Activated T-cell treated with anti-CD3 and anti-CD28 coated beads, Interleukin-2, amount 50 U/mL, for 24 hours (primary cell): ENCODE results near the gene OTUD5.
"Not testable (repeated sequence)": the region's sequence is repeated elsewhere in the genome, so short reads cannot be mapped to it uniquely, and the experiment has no call there.

Experiments used
- DNase-seq: peaks from one replicate; pipeline ENCODE4 v3.0.0-alpha.2; 2020
- H3K27ac Mint-ChIP-seq: 2 replicates; pipeline ENCODE4 v1.8.0; 2020; ENCODE audit warnings: mild to moderate bottlenecking, mixed read lengths
- H3K27me3 Mint-ChIP-seq: 2 replicates; pipeline ENCODE4 v1.8.0; 2020; ENCODE audit warnings: mixed read lengths
- H3K36me3 Mint-ChIP-seq: 2 replicates; pipeline ENCODE4 v1.8.0; 2020; ENCODE audit warnings: low read depth, mixed read lengths
- H3K4me1 Mint-ChIP-seq: 2 replicates; pipeline ENCODE4 v1.8.0; 2020; ENCODE audit warnings: low read depth, mixed read lengths
- H3K4me3 Mint-ChIP-seq: 2 replicates; pipeline ENCODE4 v1.8.0; 2020; ENCODE audit warnings: mild to moderate bottlenecking, moderate library complexity, mixed read lengths
- H3K9me3 Mint-ChIP-seq: 2 replicates; pipeline ENCODE4 v1.8.0; 2020; ENCODE audit warnings: mixed read lengths

OTUD5 gene

DNA sequence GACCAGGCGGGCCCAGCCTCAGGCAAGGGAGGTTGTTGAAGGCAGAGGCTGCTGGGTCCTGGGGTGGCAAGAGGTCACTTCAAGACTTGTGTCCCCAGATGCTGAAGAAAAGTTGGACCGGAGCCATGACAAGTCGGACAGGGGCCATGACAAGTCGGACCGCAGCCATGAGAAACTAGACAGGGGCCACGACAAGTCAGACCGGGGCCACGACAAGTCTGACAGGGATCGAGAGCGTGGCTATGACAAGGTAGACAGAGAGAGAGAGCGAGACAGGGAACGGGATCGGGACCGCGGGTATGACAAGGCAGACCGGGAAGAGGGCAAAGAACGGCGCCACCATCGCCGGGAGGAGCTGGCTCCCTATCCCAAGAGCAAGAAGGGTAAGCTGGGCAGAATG, 55.3 kb downstream of the OTUD5 start:
- Mint-ChIP-seq H3K36me3 (peaks cover 72% of the 10 kb centered on the region), H3K4me3 (no peak overlapping the region), H3K27me3 (peaks cover 19% of the 10 kb centered on the region), H3K4me1 (peaks cover 9% of the 10 kb centered on the region), H3K9me3 (no peaks in the 10 kb centered on the region), H3K27ac (peak overlapping the region; percentile 44)
- no peak for DNase-seq

DNA sequence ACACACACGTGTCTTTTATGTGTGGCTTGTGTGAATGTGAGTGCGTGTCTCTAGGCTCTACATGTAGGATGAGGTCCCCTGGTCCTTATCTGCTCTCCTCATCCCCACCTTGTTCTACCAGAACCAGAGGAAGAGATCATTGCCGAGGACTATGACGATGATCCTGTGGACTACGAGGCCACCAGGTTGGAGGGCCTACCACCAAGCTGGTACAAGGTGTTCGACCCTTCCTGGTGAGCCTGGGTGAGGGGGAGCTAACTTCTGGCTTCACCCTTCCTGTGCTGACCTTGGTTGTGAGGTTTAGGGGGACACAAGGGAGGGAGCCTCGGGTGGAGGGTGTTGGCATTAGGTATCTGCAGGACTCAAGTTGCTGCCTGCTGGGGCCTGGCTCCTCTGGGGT, 56.3 kb downstream of the OTUD5 start:
- Mint-ChIP-seq H3K27ac (peak overlapping the region; percentile 50), H3K4me3 (no peak overlapping the region), H3K27me3 (peaks cover 19% of the 10 kb centered on the region), H3K9me3 (no peaks in the 10 kb centered on the region), H3K36me3 (peaks cover 77% of the 10 kb centered on the region), H3K4me1 (peaks cover 18% of the 10 kb centered on the region)
- DNase-seq = no peak

DNA sequence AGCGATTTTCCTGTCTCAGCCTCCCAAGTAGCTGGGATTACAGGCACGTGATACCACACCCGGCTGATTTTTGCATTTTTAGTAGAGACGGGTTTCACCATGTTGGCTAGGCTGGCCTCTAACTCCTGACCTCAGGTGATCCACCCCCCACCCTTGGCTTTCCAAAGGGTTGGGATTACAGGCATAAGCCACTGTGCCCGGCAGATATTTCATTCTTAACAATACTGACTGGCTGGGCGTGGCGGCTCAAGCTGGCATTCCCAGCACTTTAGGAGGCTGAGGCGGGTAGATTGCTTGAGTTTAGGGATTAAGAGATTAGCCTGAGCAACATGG, 58.4 kb downstream of the OTUD5 start:
- DNase-seq = no peak
- peaks cover 17% of the 10 kb centered on the region for H3K27me3 Mint-ChIP-seq
- no peaks in the 10 kb centered on the region for H3K9me3 Mint-ChIP-seq
- peaks cover 23% of the 10 kb centered on the region for H3K4me1 Mint-ChIP-seq
- peak overlapping the region; percentile 82 for H3K4me3 Mint-ChIP-seq
- H3K36me3 Mint-ChIP-seq = peaks cover 67% of the 10 kb centered on the region
- H3K27ac Mint-ChIP-seq = peak overlapping the region; percentile 93

DNA sequence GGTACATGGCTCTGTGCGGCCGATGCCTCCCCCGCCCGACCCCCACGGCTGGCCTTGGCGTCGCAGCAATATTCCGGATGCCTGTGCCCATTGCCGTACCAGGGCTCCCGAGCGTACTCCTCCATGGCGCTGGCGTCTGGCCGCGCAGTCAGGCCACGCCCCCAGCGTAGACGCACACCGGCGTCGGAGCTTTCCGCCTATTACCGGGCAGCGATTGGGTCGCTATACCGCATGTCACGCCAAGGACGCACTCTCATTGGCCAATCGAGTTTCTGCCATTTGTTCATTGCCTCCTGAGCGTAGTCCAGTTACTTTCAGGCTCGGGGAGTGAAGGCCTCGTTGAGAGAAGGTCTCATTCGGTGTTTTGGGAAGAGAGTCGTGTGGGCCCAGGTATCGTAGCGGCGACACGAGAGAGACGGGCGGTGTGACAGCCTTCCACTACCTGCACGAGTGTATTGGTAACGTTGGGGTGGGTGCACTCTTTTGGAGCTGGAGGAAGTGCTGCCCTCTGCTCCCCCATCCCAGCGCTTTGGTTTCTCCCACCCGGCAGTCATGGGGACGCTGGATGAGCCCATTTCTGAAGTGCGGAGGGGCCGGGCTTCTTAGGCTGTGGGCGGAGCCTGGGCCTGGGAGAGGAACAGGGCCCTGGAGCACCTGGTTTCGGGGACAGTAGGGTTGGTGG, 59.6 kb downstream of the OTUD5 start, which contains the start of the genes PQBP1 and TIMM17B:
Gene PQBP1 (plus strand): TSS at position 306 of the 682 bp plus-strand sequence. CDS start 580 bp downstream, outside the sequence.
Gene TIMM17B (minus strand): TSS at position 144 of the 682 bp plus-strand sequence. CDS start 19 bp downstream, at position 125.
- Mint-ChIP-seq H3K9me3 (no peaks in the 10 kb centered on the region), H3K4me3 (peak within 1 kb of the TSS; percentile 82), H3K27me3 (peaks cover 16% of the 10 kb centered on the region), H3K4me1 (peaks cover 23% of the 10 kb centered on the region), H3K27ac (peak within 1 kb of the TSS; percentile 93), H3K36me3 (peaks cover 65% of the 10 kb centered on the region)
- peak; percentile 87 for DNase-seq

DNA sequence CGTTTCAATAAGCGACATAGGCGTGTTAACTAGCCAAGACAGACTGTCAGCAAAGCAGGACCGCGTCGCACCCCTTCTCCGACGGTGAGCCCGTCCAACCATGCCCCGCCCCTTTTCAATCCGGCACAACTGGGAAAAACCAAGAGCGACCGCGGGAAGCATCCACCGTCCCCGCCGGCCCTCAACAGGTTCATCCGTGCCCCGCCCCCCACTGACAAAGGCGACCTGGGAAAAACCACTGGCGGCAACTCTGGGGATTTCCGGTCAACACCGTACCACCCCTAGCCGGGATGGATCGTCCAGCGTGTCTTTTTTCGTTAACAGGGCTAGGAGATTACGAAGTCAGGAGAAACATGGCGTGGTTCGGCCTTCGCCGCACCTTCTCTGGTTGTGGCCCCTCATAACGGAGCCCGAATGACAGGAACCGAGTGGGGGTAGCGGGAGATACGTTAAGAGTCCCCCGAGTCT, 60.2 kb downstream of the OTUD5 start:
- peaks cover 17% of the 10 kb centered on the region for H3K27me3 Mint-ChIP-seq
- peak; percentile 72 for DNase-seq
- peak overlapping the region; percentile 93 for H3K27ac Mint-ChIP-seq
- H3K4me3 Mint-ChIP-seq = peak overlapping the region; percentile 82
- H3K4me1 Mint-ChIP-seq = peaks cover 23% of the 10 kb centered on the region
- no peaks in the 10 kb centered on the region for H3K9me3 Mint-ChIP-seq
- H3K36me3 Mint-ChIP-seq = peaks cover 61% of the 10 kb centered on the region

DNA sequence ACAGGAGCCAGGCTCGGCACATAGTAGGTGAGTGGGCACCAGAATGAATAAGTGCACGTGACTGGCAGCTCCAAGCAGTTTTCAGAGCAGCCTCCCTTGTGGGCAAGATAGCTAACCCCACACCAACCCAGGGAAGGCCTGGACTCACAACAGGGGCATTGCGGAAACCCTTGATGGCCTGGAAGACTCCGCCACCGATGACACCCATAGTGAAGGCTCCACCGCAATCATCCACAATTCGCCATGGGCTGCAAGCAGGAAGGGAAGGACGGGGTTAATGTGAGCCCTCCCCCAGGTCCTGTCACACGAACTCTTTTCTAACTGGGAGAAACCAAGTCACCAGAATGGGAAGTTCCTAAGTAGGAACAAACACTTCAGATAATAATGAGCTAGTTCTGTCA, 60.8 kb downstream of the OTUD5 start:
- H3K4me3 Mint-ChIP-seq = peak overlapping the region; percentile 82
- peaks cover 27% of the 10 kb centered on the region for H3K4me1 Mint-ChIP-seq
- DNase-seq = no peak
- peak overlapping the region; percentile 93 for H3K27ac Mint-ChIP-seq
- H3K36me3 Mint-ChIP-seq = peaks cover 60% of the 10 kb centered on the region
- H3K27me3 Mint-ChIP-seq = peaks cover 13% of the 10 kb centered on the region
- H3K9me3 Mint-ChIP-seq = no peaks in the 10 kb centered on the region

DNA sequence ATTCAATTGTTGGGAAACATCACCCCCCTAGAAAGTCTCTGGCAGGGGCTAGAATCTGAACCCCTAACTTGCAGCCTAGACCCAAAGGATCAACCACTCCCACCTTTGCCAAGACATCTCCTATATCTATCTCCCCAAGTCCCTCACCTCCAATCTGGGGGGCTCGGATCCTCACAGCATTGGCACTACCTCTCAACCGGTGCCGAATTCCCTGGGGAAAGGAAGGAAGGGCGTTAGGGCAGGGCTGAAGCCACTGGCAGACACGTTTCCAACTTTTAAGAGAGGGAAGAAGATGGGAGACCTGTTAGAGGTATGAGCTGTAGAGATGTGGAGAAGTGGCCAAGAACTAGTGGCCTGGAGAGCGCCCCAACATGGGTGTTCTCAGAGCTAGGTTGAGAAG, 62.5 kb downstream of the OTUD5 start:
- DNase-seq = no peak
- Mint-ChIP-seq H3K4me3 (no peak overlapping the region), H3K36me3 (peaks cover 47% of the 10 kb centered on the region), H3K27ac (peak overlapping the region; percentile 34), H3K4me1 (peaks cover 34% of the 10 kb centered on the region), H3K9me3 (no peaks in the 10 kb centered on the region), H3K27me3 (peaks cover 21% of the 10 kb centered on the region)

DNA sequence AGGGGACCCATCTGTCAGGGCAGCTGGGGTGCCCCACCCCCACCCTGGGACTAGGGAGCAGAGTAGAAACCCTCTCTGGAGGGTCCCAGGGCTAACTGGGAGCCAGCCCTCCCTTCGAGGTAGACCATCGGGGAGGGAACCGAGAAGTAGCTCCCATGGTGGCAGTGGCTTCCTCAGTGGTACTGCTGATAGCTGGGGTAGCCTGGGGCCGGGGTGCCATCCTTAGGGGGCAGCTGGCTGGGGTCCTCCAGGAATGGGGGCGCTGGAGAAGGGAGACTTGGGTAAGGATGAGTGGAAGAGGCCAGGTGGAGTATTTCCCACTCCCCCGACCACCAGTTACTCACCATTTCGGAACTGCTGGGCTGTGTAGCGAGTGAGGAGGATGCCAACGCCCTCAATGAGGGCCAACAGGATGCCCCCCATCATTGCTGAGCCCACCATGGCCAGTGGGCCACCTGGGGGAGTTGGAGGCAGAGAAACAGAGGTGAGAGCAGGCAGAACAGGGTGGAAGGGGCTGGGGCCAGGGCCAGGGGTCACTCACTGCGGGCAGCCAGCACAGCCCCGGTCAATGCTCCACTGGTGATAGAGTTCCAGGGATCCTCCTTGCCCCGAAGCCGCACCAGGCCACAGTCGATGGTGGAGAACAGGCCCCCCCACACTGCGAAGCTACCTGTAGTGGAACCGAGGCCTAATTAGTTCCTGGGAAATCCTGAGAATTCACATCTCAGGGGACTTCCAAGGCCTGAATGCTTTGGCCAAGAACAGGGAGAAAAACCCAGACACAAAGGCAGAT, 63.7 kb downstream of the OTUD5 start:
- Mint-ChIP-seq H3K27ac (peak overlapping the region; percentile 8), H3K9me3 (no peaks in the 10 kb centered on the region), H3K27me3 (peaks cover 21% of the 10 kb centered on the region), H3K36me3 (peaks cover 42% of the 10 kb centered on the region), H3K4me3 (no peak overlapping the region), H3K4me1 (peaks cover 29% of the 10 kb centered on the region)
- no peak for DNase-seq

DNA sequence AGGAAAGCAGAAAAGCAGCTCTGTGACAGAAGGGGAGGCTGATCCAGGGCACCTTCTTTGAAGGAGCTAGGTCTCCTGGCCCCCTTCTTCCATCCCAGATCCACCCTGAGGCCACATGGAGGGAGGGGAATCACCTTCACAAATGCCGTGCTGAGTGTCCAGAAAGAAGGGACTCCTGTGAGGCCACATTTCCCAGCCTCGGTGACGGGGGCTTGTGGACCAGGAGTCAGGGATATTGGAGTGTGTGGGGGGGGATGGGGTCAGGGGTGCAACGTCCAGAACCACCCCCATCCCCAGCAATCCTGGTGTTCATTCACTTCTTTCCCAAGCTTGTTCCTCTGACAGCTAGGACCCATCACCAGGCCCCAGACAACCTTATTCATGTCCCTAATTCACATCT, 64.5 kb downstream of the OTUD5 start:
- peak overlapping the region; percentile 14 for H3K27ac Mint-ChIP-seq
- no peak for DNase-seq
- H3K27me3 Mint-ChIP-seq = peaks cover 21% of the 10 kb centered on the region
- no peaks in the 10 kb centered on the region for H3K9me3 Mint-ChIP-seq
- H3K36me3 Mint-ChIP-seq = peaks cover 35% of the 10 kb centered on the region
- H3K4me3 Mint-ChIP-seq = no peak overlapping the region
- H3K4me1 Mint-ChIP-seq = peaks cover 27% of the 10 kb centered on the region

DNA sequence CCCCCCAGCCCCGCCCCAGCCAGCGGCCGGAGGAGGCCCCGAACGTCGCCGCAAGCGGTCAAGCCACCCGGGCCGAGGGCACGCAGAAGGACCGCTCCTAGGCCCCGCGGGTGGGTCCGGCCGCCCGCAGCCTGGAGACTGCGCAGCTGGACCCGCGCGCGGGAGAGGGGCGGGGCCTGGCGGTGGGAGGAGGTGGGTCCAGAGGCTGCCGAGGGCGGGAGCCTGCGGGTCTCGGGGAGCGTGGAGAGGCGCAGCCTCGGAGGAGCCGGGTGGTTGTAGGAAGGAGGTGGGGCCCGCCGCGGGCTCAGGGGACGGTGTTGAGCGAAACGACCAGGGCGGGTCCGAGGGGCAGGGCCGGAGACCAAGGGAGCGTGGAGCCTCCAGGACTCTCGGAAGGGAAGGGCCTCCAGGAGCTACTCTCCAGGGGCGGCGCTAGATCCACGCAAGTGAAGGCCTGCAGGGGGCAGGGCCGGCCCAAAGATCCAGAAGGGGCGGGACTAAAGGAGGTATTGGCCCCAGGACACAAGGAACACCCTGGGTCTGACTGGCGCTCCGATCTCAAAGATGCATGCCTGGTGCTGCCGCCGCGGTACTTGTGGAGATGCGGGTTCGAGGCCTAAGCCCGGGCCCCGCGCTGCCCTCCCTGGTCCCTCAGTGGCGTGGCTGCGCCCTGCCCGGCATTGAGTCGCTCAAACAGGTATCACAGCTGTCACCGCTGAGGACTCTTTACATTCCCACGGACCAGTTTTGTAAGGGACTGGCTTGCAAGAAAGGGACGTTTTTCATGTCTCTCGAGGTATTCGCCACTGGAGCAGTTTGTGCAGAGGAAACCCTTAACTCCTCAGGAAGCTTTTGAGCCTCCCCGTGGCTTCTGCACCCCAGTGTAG, 65.8 kb downstream of the OTUD5 start:
- H3K27ac Mint-ChIP-seq = peak overlapping the region; percentile 87
- H3K4me1 Mint-ChIP-seq = peaks cover 23% of the 10 kb centered on the region

DNA sequence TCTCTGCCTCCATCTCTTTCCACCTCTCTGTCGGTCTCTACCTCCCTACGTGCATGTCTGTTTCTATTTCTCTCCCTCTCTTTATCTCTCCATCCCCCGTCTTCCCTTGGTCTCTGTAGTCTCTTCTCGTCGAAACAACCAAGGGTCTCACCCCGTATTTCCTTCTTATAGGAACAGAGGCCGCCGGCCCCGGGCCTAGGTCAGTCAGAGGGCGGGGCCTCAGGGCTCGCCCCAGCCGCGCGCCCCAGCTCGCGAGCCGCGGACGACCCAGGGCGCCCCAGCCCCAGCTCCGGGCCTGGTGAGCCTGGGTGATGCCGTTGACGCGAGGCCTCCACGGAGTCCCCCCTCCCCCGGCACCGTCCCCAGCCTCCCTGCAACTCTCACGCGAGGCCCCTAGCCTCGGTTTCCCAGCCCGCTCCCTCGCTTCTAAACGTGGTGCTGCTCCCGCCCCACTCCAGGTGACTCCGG, 66.4 kb downstream of the OTUD5 start:
- Mint-ChIP-seq H3K27ac (peak overlapping the region; percentile 69), H3K4me3 (peak overlapping the region; percentile 74), H3K36me3 (peaks cover 24% of the 10 kb centered on the region), H3K9me3 (no peaks in the 10 kb centered on the region), H3K27me3 (peaks cover 21% of the 10 kb centered on the region), H3K4me1 (peaks cover 19% of the 10 kb centered on the region)
- no peak for DNase-seq

More for the DNA sequence above, 65.8 kb downstream of the OTUD5 start:
- H3K9me3 Mint-ChIP-seq = no peaks in the 10 kb centered on the region
- peak overlapping the region; percentile 74 for H3K4me3 Mint-ChIP-seq
- peak; percentile 83 for DNase-seq
- H3K27me3 Mint-ChIP-seq = peaks cover 21% of the 10 kb centered on the region
- peaks cover 27% of the 10 kb centered on the region for H3K36me3 Mint-ChIP-seq

DNA sequence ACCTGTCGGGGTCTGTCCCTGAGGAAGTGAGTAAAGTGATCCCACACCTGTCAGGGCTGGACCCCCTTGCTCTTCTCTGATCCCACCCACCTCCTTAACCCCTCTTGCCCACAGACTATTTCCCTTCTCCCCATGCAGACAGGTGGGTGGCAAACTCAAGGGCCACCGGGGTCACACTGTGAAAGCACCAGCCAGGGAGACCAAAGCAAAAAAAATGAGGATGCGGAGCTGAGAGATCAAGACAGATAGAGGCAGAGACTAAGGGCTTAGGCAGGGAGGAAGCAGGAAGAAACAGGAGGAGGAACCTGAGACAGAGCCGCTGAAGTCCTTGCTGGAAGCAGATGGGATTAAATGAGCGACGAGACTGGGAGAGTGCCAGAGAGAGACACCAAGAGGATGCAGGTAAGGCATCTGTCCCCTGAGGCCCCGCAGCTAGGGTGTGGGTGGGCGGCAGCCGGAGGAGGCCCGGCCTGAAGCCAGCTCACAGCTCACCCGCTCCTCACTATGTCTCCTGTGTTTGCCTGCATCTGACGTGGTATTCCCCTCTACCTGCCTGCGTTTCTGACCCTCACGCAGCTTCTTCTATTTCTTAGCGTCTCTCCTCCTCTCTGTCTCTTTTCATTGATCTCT, 67.0 kb downstream of the OTUD5 start:
- H3K27me3 Mint-ChIP-seq = peaks cover 21% of the 10 kb centered on the region
- peaks cover 17% of the 10 kb centered on the region for H3K4me1 Mint-ChIP-seq
- DNase-seq = no peak
- H3K4me3 Mint-ChIP-seq = peak overlapping the region; percentile 74
- H3K9me3 Mint-ChIP-seq = no peaks in the 10 kb centered on the region
- H3K36me3 Mint-ChIP-seq = peaks cover 22% of the 10 kb centered on the region
- peak overlapping the region; percentile 69 for H3K27ac Mint-ChIP-seq

DNA sequence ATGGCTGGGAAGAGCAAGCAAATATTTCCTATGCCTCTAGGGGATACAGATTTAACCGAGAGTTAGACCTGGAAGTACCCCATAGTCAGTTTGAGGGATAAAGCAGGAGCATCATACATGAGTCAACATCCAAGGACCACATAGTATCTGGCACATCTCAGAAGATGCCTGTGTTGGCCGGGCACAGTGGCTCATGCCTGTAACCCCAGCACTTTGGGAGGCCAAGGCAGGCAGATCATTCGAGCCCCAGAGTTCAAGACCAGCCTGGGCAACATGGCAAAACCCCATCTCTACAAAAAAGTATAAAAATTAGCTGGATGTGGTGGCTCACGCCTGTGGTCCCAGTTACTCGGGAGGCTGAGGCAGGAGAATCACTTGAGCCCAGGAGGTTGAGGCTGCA, 70.8 kb downstream of the OTUD5 start:
- not testable (repeated sequence) for H3K27ac Mint-ChIP-seq, H3K4me3 Mint-ChIP-seq, H3K4me1 Mint-ChIP-seq, DNase-seq, H3K9me3 Mint-ChIP-seq, H3K36me3 Mint-ChIP-seq
- H3K27me3 Mint-ChIP-seq = peaks cover 13% of the 10 kb centered on the region

DNA sequence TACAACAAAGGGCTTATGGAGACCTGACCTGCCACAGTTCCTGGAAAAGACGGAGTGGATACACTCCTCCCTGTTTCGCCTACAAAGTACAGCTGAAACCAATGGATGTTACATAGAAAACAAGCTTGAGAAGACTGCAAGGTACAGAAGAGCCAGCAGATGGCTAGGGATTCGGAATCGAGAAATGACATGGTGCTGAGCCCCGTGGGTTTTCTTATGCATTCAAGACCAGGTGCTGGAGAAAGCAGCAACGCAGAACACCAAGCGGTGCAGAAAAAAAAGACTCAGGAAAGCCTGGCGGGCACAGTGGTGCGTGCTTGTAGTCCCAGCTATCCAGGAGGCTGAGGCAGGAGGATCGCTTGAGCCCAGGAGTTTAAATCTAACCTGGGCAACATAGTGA, 73.7 kb downstream of the OTUD5 start:
- H3K27ac Mint-ChIP-seq = no peak overlapping the region
- H3K9me3 Mint-ChIP-seq = no peaks in the 10 kb centered on the region
- no peaks in the 10 kb centered on the region for H3K4me1 Mint-ChIP-seq
- no peak overlapping the region for H3K4me3 Mint-ChIP-seq
- H3K27me3 Mint-ChIP-seq = peaks cover 9% of the 10 kb centered on the region
- no peaks in the 10 kb centered on the region for H3K36me3 Mint-ChIP-seq
- no peak for DNase-seq
